Heart left ventricle (tissue), 16 donors: Measurements from ENCODE around the gene CCIN. TPM values are rescaled to one million over a fixed set of nuclear protein-coding genes. Genes with fewer than 3 reads are reported as not detected.
"Not testable (repeated sequence)": the region's sequence is repeated elsewhere in the genome, so short reads cannot be mapped to it uniquely, and the experiment has no call there.

ENCODE experiments used
- ATAC-seq, 4 donors: fragments of 200-7000 bp; cut with Tn5 transposase; one replicate each; pipeline ENCODE4 v1.9.1; 2020 to 2022; ENCODE audit warnings: moderate library complexity in 4 of 4, mild to moderate bottlenecking in 3 of 4, moderate number of reproducible peaks in 1 of 4
- DNase-seq, 5 donors: peaks; one replicate each; pipeline ENCODE4 v3.0.0-alpha.2; 2020
- H3K27ac ChIP-seq, 12 donors: fragments of 200-600 bp; sonication (generic) in 4 of 12; one replicate each; pipeline versions ENCODE4 v1.5.0 to v1.8.0; 2016 to 2022; ENCODE audit warnings: mild to moderate bottlenecking in 2 of 12
- H3K27me3 ChIP-seq, 9 donors: fragments of 200-600 bp; sonication (generic) in 2 of 9; one replicate each; pipeline versions ENCODE4 v1.5.1 to v1.8.0; 2016 to 2022; ENCODE audit warnings: mild to moderate bottlenecking in 3 of 9
- H3K36me3 ChIP-seq, 9 donors: fragments of 200-600 bp; sonication (generic) in 2 of 9; one replicate each; pipeline versions ENCODE4 v1.5.0 to v1.8.0; 2018 to 2022; ENCODE audit warnings: mild to moderate bottlenecking in 2 of 9
- H3K4me1 ChIP-seq, 12 donors: fragments of 200-600 bp; sonication (generic) in 4 of 12; one replicate each; pipeline versions ENCODE4 v1.5.0 to v1.8.0; 2016 to 2022; ENCODE audit warnings: mild to moderate bottlenecking in 3 of 12
- H3K4me3 ChIP-seq, 12 donors: fragments of 200-600 bp; sonication (generic) in 4 of 12; one replicate each; pipeline versions ENCODE4 v1.5.0 to v1.8.0; 2017 to 2022; ENCODE audit warnings: mild to moderate bottlenecking in 9 of 12, moderate library complexity in 4 of 12
- H3K9me3 ChIP-seq, 12 donors: fragments of 200-600 bp; sonication (generic) in 4 of 12; one replicate each; pipeline versions ENCODE4 v1.5.0 to v1.8.0; 2016 to 2022; ENCODE audit warnings: mild to moderate bottlenecking in 1 of 12
- POLR2A ChIP-seq, 2 donors: fragments of 450-650 bp; IDR thresholded peaks; one replicate each; pipeline ENCODE4 v1.6.1; 2017; ENCODE audit warnings: antibody characterized with exemption in 2 of 2, mild to moderate bottlenecking in 2 of 2, moderate library complexity in 2 of 2
- WGBS, 4 donors: extraction: QIAGEN DNeasy Blood & Tissue Kit in 2 of 4; methylation state at CpG; one replicate each; pipeline versions ENCODE4 v1.1.5 to v1.1.7; 2013 to 2018; 5-methylcytosine and 5-hydroxymethylcytosine counted together
- intact Hi-C, 10 donors: fragments of 100-400 bp; cut with DNase I; formaldehyde crosslinking; loops; one replicate each; pipeline versions ENCODE4 v1.11.1 to v1.14.2; 2022
- polyA plus RNA-seq, 2 donors: library from polyadenylated mRNA; stranded (reverse); fragments of 200-250 nt; gene quantifications; one replicate each; pipeline ENCODE4 v1.2.3, GENCODE V29; 2013
- total RNA-seq, 9 donors: library from RNA; depleted of rRNA in 2 of 9; stranded (reverse); fragments of >200 nt in 2 of 9; fragmentation: NEBNext Ultra II Directional in 3 of 9; extraction: Animal tissue kit (Norgen Biotek cat#: 25700) in 3 of 9; gene quantifications; one replicate each; pipeline versions ENCODE4 v1.1.0 to v1.2.4, GENCODE V29; 2016 to 2023
- TF ChIP-seq, protein P1 (sequence below), 12 donors: fragments of 200-600 bp; sonication (generic) in 4 of 12; IDR thresholded peaks; one replicate each; pipeline versions ENCODE4 v1.5.0 to v1.8.0; 2018 to 2022; ENCODE audit warnings: antibody characterized with exemption in 12 of 12, mild to moderate bottlenecking in 5 of 12
- donor health status: ischemic (EF 13 %, LVEDD 7.1; RV severe dilation, severe dysfunction).
- donor health status: healthy with polysubstance abuse.
- donor health status: DM: no; HTN: yes; CAD: no.
- donor health status: DM: no; HTN: no; CAD: no.
- donor health status: ischemic (EF 25% LVEDD 6.9; RV normal size, moderate dysfunction).
- donor health status: ischemic (EF 25% LVEDD 5.7; RV mildly dilated, moderate dysfunction).
- donor health status: healthy.
- donor health status: DM: yes; HTN: yes; CAD: no.
- donor health status: ischemic (EF 35%, LVEDD 5.7; RV mildly dilated, moderate dysfunction).
- donor health status: nonischemic (EF 11% LVEDD 7.7; RV severe dilation, severe dysfunction).
- donor health status: DM: yes; HTN: yes; CAD: no.
- donor health status: PGD.
- donor health status: ischemic (EF 29% LVEDD 5.4; RV normal size, mild dysfunction).
- donor health status: nonischemic (EF 23%, LVEDD 6.1; RV moderate dilation, normal function).

The CCIN gene
- total and polyA plus RNA-seq, 11 donors = 0.09 to 0.25 (median 0.16) TPM; not detected in 6

DNA sequence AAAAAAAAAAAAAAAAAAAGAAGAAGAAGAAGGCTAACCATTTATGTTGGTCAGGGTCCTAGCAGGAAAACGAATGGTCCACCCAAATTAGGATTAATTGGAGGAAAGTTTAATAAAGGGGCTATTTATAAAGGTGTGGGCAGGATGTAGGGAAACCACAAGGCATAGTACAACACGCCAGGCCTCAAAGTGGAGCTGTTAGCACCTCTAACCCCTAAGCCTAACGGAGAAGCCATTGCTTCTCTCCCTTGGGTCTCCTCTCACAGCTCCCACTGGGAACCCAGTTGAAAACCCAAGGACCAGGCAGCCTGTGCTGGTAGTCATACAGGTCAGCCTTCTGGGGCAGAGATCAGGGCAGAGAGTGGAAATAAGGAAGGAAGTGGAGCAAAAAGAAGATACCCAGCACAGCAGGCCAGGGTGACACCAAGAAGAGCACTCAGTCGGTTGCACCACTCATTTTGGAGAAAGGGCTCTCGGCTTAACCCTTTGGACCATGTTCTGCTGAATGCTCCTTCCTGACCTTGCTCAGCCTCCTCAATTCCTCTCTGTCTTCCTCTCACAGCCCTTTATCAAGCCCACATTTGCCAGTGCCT, 41.4 kb upstream of the CCIN start:
- H3K36me3 ChIP-seq = peaks cover 0 to 16% (median 8%) of the 10 kb centered on the region in 9 donors
- ATAC-seq (peak in 3 of 4 donors; percentile 35 to 73 (median 65)), DNase-seq (no peak)
- no peaks in the 10 kb centered on the region for H3K27me3 ChIP-seq
- TF ChIP-seq, protein P1, sequence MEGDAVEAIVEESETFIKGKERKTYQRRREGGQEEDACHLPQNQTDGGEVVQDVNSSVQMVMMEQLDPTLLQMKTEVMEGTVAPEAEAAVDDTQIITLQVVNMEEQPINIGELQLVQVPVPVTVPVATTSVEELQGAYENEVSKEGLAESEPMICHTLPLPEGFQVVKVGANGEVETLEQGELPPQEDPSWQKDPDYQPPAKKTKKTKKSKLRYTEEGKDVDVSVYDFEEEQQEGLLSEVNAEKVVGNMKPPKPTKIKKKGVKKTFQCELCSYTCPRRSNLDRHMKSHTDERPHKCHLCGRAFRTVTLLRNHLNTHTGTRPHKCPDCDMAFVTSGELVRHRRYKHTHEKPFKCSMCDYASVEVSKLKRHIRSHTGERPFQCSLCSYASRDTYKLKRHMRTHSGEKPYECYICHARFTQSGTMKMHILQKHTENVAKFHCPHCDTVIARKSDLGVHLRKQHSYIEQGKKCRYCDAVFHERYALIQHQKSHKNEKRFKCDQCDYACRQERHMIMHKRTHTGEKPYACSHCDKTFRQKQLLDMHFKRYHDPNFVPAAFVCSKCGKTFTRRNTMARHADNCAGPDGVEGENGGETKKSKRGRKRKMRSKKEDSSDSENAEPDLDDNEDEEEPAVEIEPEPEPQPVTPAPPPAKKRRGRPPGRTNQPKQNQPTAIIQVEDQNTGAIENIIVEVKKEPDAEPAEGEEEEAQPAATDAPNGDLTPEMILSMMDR (IDR thresholded peaks at IDR 0.05) = no peak
- no peak for TF ChIP-seq POLR2A (IDR thresholded peaks at IDR 0.05)
- peaks cover 0 to 39% (median 0%) of the 10 kb centered on the region in 12 donors for H3K4me1 ChIP-seq
- intact Hi-C loops = loop anchor here in 1 of 10 donors (10.0 kb wide), 1 partner anchor 47 kb away; no protein-coding TSS in a partner anchor
- no peaks in the 10 kb centered on the region for H3K9me3 ChIP-seq
- peak overlapping the region in 1 of 12 donors; percentile 69 for H3K27ac ChIP-seq
- WGBS, 4 donors = 77 to 81% (median 79%) methylated on average over 5 of the region's 5 CpGs
- no peak overlapping the region for H3K4me3 ChIP-seq

DNA sequence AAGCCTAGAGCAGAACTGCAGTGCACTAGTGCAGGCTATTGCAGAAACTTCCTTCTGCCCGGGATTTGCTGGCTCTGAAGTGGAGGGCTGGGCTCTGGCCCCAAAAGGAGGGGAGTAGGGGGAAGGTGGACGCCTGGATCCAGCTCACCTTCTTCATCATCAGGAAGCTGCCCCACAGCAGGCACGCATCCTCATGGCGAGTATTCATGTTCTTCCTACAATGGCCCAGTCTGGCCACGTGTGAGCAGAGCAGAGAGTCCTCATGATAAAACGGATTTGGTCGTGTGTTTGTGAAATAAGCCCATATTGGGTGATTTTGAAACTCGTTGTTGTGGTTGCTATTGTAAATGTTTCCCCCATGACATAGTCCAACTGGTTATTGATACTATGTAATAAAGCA, 40.8 kb upstream of the CCIN start:
- H3K27ac ChIP-seq = peak overlapping the region in 1 of 12 donors; percentile 69
- intact Hi-C loops = loop anchor here in 1 of 10 donors (10.0 kb wide), 1 partner anchor 46 kb away; no protein-coding TSS in a partner anchor
- DNase-seq (no peak), ATAC-seq (no peak)
- no peaks in the 10 kb centered on the region for H3K9me3 ChIP-seq
- peaks cover 0 to 39% (median 0%) of the 10 kb centered on the region in 12 donors for H3K4me1 ChIP-seq
- H3K4me3 ChIP-seq = no peak overlapping the region
- WGBS, 4 donors = 66 to 79% (median 73%) methylated on average over 8 of the region's 8 CpGs
- TF ChIP-seq POLR2A (IDR thresholded peaks at IDR 0.05) = no peak
- TF ChIP-seq, protein P1 (IDR thresholded peaks at IDR 0.05) = no peak
- H3K27me3 ChIP-seq = no peaks in the 10 kb centered on the region
- H3K36me3 ChIP-seq = peaks cover 0 to 10% (median 2%) of the 10 kb centered on the region in 9 donors

GRCh38 chr9:36129139-36129538, 40.0 kb upstream of the CCIN start:
- Histone ChIP-seq H3K4me1 (peaks cover 0 to 39% (median 0%) of the 10 kb centered on the region in 12 donors), H3K9me3 (no peaks in the 10 kb centered on the region), H3K36me3 (peaks cover 0 to 3% (median 0%) of the 10 kb centered on the region in 9 donors), H3K4me3 (no peak overlapping the region), H3K27me3 (no peaks in the 10 kb centered on the region), H3K27ac (no peak overlapping the region)
- intact Hi-C loops = loop anchor here in 1 of 10 donors (10.0 kb wide), 1 partner anchor 46 kb away; no protein-coding TSS in a partner anchor
- DNase-seq = no peak
- 90 to 96% (median 92%) methylated on average over 12 of the region's 12 CpGs for WGBS, 4 donors
- TF ChIP-seq, protein P1 (IDR thresholded peaks at IDR 0.05) = no peak
- TF ChIP-seq POLR2A (IDR thresholded peaks at IDR 0.05) = no peak
- no peak for ATAC-seq

DNA sequence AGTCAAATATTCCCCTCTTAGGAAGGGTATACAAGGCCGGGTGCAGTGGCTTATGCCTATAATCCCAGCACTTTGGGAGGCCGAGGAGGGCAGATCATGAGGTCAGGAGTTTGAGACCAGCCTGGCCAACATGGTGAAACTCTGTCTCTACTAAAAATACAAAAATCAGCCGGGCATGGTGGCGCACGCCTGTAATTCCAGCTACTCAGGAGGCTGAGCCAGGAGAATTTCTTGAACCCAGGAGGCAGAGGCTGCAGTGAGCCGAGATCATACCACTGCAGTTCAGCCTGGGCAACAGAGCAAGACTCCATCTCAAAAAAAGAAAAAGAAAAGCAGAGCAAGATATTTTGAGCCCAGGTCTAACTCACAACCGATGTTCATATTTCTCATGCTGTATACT, 37.5 kb upstream of the CCIN start:
- intact Hi-C loops, ATAC-seq, H3K27ac ChIP-seq, H3K4me3 ChIP-seq, DNase-seq, H3K36me3 ChIP-seq, H3K27me3 ChIP-seq, H3K9me3 ChIP-seq: not testable (repeated sequence)
- 88 to 94% (median 93%) methylated on average over 7 of the region's 7 CpGs for WGBS, 4 donors
- peaks cover 0 to 40% (median 6%) of the 10 kb centered on the region in 12 donors for H3K4me1 ChIP-seq
